SK-MEL-5 (cell line): ENCODE data around the gene RBM47. TPM values are rescaled to one million over a fixed set of nuclear protein-coding genes. Genes with fewer than 3 reads are reported as not detected.
"Not testable (repeated sequence)": the region's sequence is repeated elsewhere in the genome, so short reads cannot be mapped to it uniquely, and the experiment has no call there.

Source experiments
- DNase-seq: peaks from one replicate; pipeline ENCODE4 v3.0.0-alpha.2; 2016; ENCODE audit warnings: low read depth, low spot score
- in situ Hi-C: cut with HindIII; loops from 2 replicates; pipeline ENCODE4 v1.10.0; 2016; ENCODE audit warnings: low sequenced_read_pairs, high pct_unique_total_duplicates, low pct_unique_long_range_greater_than_20kb
- total RNA-seq: library from RNA; depleted of rRNA; stranded (reverse); fragments of >200 nt; shearing (Covaris generic); gene quantifications from 2 replicates; pipeline ENCODE4 v1.2.3, GENCODE V29; 2014

RBM47 gene
- total RNA-seq, 1 experiment from 2014 or later, result 7.2 TPM

GRCh38 chr4:40555176-40555900 lies 74.3 kb downstream of the RBM47 start:
- in situ Hi-C loops, result no loop called here

GRCh38 chr4:40554641-40555040 lies 75.0 kb downstream of the RBM47 start:
- in situ Hi-C loops, DNase-seq: not testable (repeated sequence)

More at GRCh38 chr4:40555176-40555900, 74.3 kb downstream of the RBM47 start:
- no peak for DNase-seq

GRCh38 chr4:40553995-40554394 lies 75.7 kb downstream of the RBM47 start:
- no peak for DNase-seq
- in situ Hi-C loops, result no loop called here

GRCh38 chr4:40552536-40552935 lies 77.1 kb downstream of the RBM47 start:
- in situ Hi-C loops, result no loop called here
- DNase-seq, result no peak

GRCh38 chr4:40551568-40552136 lies 78.0 kb downstream of the RBM47 start:
- DNase-seq, in situ Hi-C loops: not testable (repeated sequence)

GRCh38 chr4:40550948-40551462 lies 78.7 kb downstream of the RBM47 start:
- in situ Hi-C loops, result no loop called here
- peak; percentile 58 for DNase-seq

- DNase-seq, result no peak
- in situ Hi-C loops, result no loop called here
Observed at GRCh38 chr4:40550196-40550595, 79.5 kb downstream of the RBM47 start.

- in situ Hi-C loops, result no loop called here
- no peak for DNase-seq
Observed at GRCh38 chr4:40548256-40548655, 81.4 kb downstream of the RBM47 start.

GRCh38 chr4:40547789-40548132 lies 81.9 kb downstream of the RBM47 start:
- in situ Hi-C loops, result no loop called here
- no peak for DNase-seq

- DNase-seq, result no peak
- in situ Hi-C loops, result no loop called here
Observed at GRCh38 chr4:40546969-40547788, 82.5 kb downstream of the RBM47 start.

GRCh38 chr4:40546506-40546905 lies 83.2 kb downstream of the RBM47 start:
- in situ Hi-C loops, result no loop called here
- no peak for DNase-seq

GRCh38 chr4:40545487-40545886 lies 84.2 kb downstream of the RBM47 start:
- DNase-seq, in situ Hi-C loops: not testable (repeated sequence)

- in situ Hi-C loops, result no loop called here
- no peak for DNase-seq
Observed at GRCh38 chr4:40544221-40544620, 85.4 kb downstream of the RBM47 start.

- no peak for DNase-seq
- in situ Hi-C loops, result no loop called here
Observed at GRCh38 chr4:40540800-40541199, 88.9 kb downstream of the RBM47 start.

- in situ Hi-C loops, result no loop called here
- DNase-seq, result no peak
Observed at GRCh38 chr4:40536032-40536431, 93.6 kb downstream of the RBM47 start.

GRCh38 chr4:40531636-40532023 lies 98.0 kb downstream of the RBM47 start:
- in situ Hi-C loops, result no loop called here
- DNase-seq, result no peak

- DNase-seq, result no peak
- in situ Hi-C loops, result no loop called here
Observed at GRCh38 chr4:40530961-40531635, 98.6 kb downstream of the RBM47 start.

GRCh38 chr4:40526741-40527140 lies 102.9 kb downstream of the RBM47 start:
- in situ Hi-C loops, result no loop called here
- DNase-seq, result no peak
